ENCODE measurements around the gene SGSH. TPM values are rescaled to one million over a fixed set of nuclear protein-coding genes. Genes with fewer than 3 reads are reported as not detected.

The SGSH gene
- total RNA-seq, 1 experiment from 2014 or later = 19.8 TPM

GRCh38 chr17:80198144-80198661, 21.9 kb downstream of the SGSH start:
- Histone ChIP-seq H2BK12ac (ENCODE audit: insufficient read length, low read depth, low read length) (no peak overlapping the region), H3T11ph (ENCODE audit: low read length) (no peak overlapping the region), H3K79me1 (ENCODE audit: insufficient read depth, low read depth, low read length, poor library complexity, severe bottlenecking) (no peaks in the 10 kb centered on the region), H3K27me3 (ENCODE audit: insufficient read depth, low read length) (no peaks in the 10 kb centered on the region), H2BK15ac (ENCODE audit: low read depth, low read length) (no peak overlapping the region), H3K23me2 (ENCODE audit: insufficient read length, low read depth, low read length, poor library complexity, severe bottlenecking) (no peaks in the 10 kb centered on the region), H2AFZ (ENCODE audit: low read length) (no peak overlapping the region), H4K20me1 (ENCODE audit: control insufficient read depth, insufficient read depth, insufficient read length) (no peaks in the 10 kb centered on the region), H3K27ac (ENCODE audit: insufficient read length, low read depth, low read length) (no peak overlapping the region), H2BK120ac (ENCODE audit: low read depth, low read length, poor library complexity, severe bottlenecking) (no peak overlapping the region), H3K56ac (ENCODE audit: insufficient read length, low read depth, low read length) (no peak overlapping the region), H2BK5ac (ENCODE audit: insufficient read length, low read length) (no peak overlapping the region), H3K23ac (ENCODE audit: insufficient read length, low read depth, low read length) (no peak overlapping the region), H4K8ac (replicated peaks; ENCODE audit: insufficient read length, low read depth, low read length) (no peak overlapping the region), H3K18ac (ENCODE audit: insufficient read length, low read depth, low read length) (no peak overlapping the region), H3K4me2 (ENCODE audit: insufficient read depth, insufficient read length, low read length) (no peak overlapping the region), H2BK20ac (ENCODE audit: low read depth, low read length, poor library complexity, severe bottlenecking) (no peak overlapping the region), H3K14ac (ENCODE audit: insufficient read depth, low read length) (no peak overlapping the region), H3K9me3 (ENCODE audit: control insufficient read depth, low read depth, low read length) (no peaks in the 10 kb centered on the region), H3K9ac (ENCODE audit: extremely low read depth, insufficient read length, low read length) (no peak overlapping the region), H3K4me1 (ENCODE audit: insufficient read depth, low read length) (no peaks in the 10 kb centered on the region), H4K91ac (ENCODE audit: insufficient read length, low read depth, low read length) (no peak overlapping the region), H4K5ac (ENCODE audit: insufficient read length, low read depth, low read length) (no peak overlapping the region), H2AK5ac (ENCODE audit: insufficient read length, low read length) (no peak overlapping the region), H3K79me2 (ENCODE audit: insufficient read depth, low read length) (no peaks in the 10 kb centered on the region), H3K4ac (ENCODE audit: low read depth, low read length) (no peak overlapping the region)
- no CpG with 5 or more reads among the region's 27 CpGs for WGBS (ENCODE audit: extremely low coverage, insufficient read length, low lambda C conversion rate)
- Mint-ChIP-seq H3K4me3 (no peak overlapping the region), H3K9me3 (0 out of 5 replicates have a peak, but pooled peaks cover 0 to 2% of the 10 kb centered on the region in 2 experiments), H3K36me3 (ENCODE audit: insufficient read depth in 1 of 3, low read depth in 3 of 3) (peaks cover 0 to 8% (median 3%) of the 10 kb centered on the region in 3 experiments; a peak in 4 of 7 replicates), H3K4me1 (peaks cover 7 to 10% of the 10 kb centered on the region in 2 experiments), H3K27me3 (ENCODE audit: low read depth) (peaks cover 4% of the 10 kb centered on the region), H3K27ac (peak overlapping the region in 2 of 3 experiments; percentile 49 to 84; a peak in 3 of 7 replicates)
- TF ChIP-seq CTCF (conservative IDR thresholded peaks at IDR 0.05) = no peak
- DNase-seq = peak; percentile 74
